ENCODE results near the gene SLC39A1.
"Not testable (repeated sequence)": the region's sequence is repeated elsewhere in the genome, so short reads cannot be mapped to it uniquely, and the experiment has no call there.

Gene SLC39A1

GRCh38 chr1:153928791-153929341, 34.5 kb downstream of the SLC39A1 start:
- DNase-seq = peak; percentile 54

DNA sequence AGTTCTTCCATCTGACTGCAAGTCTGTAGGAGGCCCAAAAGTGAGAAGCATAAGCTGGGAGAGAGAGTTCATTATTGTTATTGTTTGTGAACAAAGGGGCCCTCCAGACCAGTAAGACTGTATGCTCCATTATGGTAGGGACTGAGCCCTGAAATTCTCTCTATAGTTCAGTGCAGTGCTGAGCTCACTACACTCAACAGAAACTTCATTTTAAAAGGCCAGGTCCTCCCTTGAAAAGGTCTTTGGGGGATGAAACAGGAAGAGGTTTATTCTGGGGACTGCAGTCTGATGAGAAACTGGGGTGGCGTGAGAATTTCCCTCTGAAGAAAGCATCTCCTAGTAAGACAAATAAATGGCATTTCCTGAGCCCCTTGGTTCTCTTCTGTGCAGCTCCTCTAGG, 35.1 kb downstream of the SLC39A1 start:
- no peak for DNase-seq

- DNase-seq = no peak
Observed at GRCh38 chr1:153926405-153926804, 36.9 kb downstream of the SLC39A1 start.

DNA sequence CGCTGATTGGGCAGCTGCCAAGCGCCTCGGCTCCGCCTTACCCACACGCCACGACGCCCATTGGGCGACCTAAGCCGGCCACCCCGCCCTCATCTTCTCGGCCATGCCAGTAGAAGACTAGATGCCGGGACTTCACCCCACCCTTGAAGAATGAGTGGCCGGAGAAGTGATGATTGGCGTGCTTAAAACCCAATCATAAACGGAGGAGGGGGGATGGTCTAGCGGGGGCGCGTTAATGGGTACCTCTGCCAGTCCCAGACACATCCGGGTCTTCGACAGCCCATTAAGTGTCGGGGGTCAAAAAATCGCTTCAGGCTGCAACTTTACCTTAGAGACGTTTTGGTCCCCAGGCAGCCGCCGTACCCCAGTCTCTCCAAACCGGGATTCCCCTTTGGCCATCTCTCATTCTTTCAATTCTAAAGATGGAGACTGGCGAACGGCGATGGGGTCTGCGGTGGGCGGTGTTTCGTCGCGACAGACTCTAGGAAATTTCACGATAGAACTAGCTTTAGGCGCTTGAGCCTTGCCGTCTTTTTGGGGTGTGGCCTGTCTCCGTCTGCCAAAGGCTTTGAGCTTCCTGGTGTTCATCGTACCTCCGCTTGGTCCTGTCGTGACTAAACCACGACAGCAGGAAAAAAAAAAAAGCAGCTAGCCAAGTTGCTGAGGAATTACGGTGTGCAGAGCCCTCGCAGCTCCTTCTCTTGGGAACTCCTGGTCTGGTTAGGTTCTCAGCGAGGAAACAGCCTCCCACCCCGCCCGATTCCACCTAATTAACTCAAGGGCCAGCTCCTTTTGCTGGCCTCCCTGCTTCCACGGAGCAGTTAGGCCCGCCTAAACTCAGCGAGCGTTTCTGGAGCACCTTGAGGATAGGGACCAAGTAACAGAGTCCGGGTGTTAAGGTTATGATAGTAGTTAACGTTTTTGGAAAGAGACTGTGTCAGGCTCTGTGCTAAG, 40.1 kb downstream of the SLC39A1 start, which contains the start of gene GATAD2B:
GATAD2B (minus strand) TSS at position 1 of the 954 bp plus-strand sequence. CDS start 94,625 bp downstream, outside the sequence.
- peak; percentile 100 for DNase-seq

DNA sequence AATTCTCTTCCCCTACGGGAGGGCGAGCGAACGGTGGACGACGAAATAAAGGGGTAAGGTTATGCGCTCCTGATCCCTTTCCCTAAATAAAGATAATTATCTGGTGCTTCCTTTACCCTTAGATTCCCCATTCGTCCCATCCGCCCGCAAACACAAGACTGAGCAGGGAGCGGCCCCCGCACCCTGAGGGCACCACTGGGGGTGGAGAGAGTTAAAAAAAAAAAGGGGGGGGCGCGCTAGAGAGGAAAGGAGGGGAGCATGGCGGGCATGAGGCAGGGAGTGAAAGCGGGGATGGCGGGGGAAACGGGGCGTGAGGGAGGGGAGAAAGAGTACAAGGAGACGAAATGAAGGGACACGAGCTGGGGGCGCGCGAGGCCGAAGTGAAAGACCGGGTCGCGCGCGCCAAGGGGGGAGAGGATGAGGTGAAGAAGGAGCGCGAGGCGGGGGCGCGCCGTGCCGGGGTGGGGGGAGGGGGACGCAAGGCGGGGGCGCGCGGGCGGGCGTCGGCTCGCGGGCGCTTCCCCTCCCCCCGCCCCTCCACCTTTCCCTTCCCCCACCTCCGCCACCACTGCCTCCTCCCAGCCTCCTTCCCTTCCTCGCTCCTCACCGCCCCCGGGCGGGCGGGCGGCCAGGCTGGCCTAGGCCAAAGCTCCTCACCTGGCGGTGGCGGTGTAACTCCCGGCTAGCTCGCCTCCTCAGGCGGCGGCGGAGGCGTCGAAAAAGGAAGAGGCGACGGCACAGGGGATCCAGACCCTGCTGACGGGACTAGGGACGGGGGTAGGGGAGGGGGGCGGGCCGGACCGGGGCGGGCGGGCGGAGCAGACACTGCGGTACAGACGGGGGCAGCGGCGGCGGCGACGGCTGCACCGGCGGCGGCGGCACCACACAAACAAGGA, 41.0 kb downstream of the SLC39A1 start:
- DNase-seq = peak; percentile 5

- DNase-seq = no peak
Observed at GRCh38 chr1:153921803-153922075, 41.6 kb downstream of the SLC39A1 start.

DNA sequence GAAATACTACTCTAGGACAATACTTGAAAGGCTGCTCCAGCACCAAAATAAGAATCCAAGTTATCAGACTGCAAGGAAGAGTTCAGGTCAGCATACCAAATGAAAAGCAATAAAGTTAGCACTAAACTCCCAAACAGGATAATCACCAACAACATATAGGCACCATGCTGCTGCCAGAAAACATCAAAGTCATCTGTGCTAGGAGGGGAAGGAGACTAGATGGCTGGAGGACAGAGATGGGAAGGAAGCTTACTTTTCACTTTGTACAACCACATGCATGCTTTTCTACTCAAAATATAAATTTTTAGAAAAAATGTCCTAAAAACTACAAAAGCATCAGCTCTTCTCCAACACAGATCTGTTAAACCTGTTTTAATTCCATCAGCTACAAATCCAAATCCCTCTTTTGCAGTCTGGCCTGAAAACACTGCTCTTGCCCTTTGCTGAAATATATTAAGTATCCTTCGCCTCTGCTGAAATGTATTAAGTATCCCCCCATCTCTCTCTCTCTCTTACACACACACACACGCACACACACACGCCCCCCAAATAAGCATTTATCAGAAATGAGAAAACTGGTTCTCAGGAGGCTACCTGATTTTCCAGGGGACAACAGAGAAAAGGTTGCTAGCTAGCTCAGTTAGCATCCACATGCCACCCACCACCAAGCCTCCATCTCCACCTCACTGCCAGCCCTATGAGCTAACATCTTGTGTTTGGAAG, 42.1 kb downstream of the SLC39A1 start:
- no peak for DNase-seq

- peak; percentile 11 for DNase-seq
Observed at GRCh38 chr1:153919876-153920852, 43.2 kb downstream of the SLC39A1 start.

- DNase-seq = no peak
Observed at GRCh38 chr1:153916297-153916696, 47.0 kb downstream of the SLC39A1 start.

- no peak for DNase-seq
Observed at GRCh38 chr1:153912349-153912748, 51.0 kb downstream of the SLC39A1 start.

DNA sequence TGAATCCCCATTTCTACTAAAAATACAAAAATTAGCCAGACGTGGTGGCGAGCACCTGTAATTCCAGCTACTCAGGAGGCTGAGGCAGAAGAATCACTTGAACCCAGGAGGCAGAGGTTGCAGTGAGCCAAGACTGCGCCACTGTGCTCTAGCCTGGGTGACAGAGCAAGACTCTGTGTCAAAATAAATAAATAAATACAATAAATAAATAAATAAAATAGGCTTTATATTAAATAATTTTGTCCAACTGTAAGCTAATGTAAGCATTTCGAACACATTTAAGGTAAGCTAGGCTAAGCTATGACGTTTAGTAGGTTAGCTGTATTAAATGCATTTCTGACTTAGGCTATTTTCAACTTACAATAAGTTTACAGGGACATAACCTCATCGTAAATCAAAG, 52.8 kb downstream of the SLC39A1 start:
- not testable (repeated sequence) for DNase-seq

Measured in HCEC 1CT (cell line).